SH-SY5Y (cell line): ENCODE measurements around the gene IARS1.

Experiments used
- GATA2 ChIP-seq: IDR thresholded peaks from 2 replicates; pipeline ENCODE4 v1.6.1; 2011; ENCODE audit warnings: mild to moderate bottlenecking, low read depth, low read length
- GATA3 ChIP-seq: IDR thresholded peaks from 2 replicates; pipeline ENCODE4 v1.6.1; 2011; ENCODE audit warnings: low read depth, mild to moderate bottlenecking, low read length, moderate library complexity

DNA sequence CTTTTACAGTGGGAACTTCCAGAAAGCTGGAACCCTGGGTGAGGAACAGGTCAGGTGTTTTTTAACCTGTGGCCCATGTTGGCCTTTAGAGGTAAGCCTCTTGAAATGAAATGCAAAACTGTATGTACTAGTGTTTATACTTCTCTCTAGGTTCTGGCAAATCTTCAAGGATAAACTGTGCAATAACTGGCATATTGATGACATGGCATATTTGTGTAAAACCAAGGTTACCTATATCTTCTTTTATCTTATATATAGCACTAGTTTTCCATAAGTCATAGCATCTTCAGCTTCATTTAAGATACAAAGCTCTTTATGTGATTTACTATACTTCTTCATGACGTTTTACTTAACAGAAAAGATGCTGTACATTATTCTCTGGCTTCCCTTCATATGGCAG, 7.4 kb upstream of the IARS1 start:
- TF ChIP-seq GATA2 (no peak), GATA3 (no peak)
